ENCODE data around the gene CACHD1.

DNA sequence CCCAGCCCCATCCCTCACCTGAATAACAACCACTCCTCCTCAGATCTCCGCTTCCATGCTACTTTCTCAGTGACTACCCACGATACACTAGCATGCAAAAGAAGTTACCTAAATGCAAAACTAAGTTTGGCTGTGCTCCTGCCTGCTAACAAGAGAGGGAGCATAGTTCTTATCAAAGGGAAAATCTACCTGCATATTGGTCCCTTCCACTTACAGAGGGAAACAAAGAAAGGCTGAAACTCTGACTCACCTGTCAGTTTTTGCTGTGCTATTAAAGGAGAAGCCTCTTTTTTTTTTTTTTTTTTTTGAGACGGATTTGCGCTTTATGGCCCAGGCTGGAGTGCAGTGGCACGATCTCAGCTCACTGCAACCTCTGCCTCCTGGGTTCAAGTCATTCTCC is 231.1 kb downstream of the CACHD1 start:
- TF ChIP-seq, protein P1, sequence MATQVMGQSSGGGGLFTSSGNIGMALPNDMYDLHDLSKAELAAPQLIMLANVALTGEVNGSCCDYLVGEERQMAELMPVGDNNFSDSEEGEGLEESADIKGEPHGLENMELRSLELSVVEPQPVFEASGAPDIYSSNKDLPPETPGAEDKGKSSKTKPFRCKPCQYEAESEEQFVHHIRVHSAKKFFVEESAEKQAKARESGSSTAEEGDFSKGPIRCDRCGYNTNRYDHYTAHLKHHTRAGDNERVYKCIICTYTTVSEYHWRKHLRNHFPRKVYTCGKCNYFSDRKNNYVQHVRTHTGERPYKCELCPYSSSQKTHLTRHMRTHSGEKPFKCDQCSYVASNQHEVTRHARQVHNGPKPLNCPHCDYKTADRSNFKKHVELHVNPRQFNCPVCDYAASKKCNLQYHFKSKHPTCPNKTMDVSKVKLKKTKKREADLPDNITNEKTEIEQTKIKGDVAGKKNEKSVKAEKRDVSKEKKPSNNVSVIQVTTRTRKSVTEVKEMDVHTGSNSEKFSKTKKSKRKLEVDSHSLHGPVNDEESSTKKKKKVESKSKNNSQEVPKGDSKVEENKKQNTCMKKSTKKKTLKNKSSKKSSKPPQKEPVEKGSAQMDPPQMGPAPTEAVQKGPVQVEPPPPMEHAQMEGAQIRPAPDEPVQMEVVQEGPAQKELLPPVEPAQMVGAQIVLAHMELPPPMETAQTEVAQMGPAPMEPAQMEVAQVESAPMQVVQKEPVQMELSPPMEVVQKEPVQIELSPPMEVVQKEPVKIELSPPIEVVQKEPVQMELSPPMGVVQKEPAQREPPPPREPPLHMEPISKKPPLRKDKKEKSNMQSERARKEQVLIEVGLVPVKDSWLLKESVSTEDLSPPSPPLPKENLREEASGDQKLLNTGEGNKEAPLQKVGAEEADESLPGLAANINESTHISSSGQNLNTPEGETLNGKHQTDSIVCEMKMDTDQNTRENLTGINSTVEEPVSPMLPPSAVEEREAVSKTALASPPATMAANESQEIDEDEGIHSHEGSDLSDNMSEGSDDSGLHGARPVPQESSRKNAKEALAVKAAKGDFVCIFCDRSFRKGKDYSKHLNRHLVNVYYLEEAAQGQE (IDR thresholded peaks at IDR 0.05; ENCODE audit: low read depth, low read length), result no peak
- TF ChIP-seq, protein P2, sequence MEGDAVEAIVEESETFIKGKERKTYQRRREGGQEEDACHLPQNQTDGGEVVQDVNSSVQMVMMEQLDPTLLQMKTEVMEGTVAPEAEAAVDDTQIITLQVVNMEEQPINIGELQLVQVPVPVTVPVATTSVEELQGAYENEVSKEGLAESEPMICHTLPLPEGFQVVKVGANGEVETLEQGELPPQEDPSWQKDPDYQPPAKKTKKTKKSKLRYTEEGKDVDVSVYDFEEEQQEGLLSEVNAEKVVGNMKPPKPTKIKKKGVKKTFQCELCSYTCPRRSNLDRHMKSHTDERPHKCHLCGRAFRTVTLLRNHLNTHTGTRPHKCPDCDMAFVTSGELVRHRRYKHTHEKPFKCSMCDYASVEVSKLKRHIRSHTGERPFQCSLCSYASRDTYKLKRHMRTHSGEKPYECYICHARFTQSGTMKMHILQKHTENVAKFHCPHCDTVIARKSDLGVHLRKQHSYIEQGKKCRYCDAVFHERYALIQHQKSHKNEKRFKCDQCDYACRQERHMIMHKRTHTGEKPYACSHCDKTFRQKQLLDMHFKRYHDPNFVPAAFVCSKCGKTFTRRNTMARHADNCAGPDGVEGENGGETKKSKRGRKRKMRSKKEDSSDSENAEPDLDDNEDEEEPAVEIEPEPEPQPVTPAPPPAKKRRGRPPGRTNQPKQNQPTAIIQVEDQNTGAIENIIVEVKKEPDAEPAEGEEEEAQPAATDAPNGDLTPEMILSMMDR (IDR thresholded peaks at IDR 0.05), result no peak
- TF ChIP-seq EP300 (IDR thresholded peaks at IDR 0.05; ENCODE audit: borderline replicate concordance in 1 of 2, low read depth in 1 of 2, low read length in 1 of 2) (no peak), TEAD4 (IDR thresholded peaks at IDR 0.05; ENCODE audit: borderline replicate concordance, insufficient read depth) (no peak), YY1 (IDR thresholded peaks at IDR 0.05; ENCODE audit: low read depth) (no peak), SMC3 (IDR thresholded peaks at IDR 0.05; ENCODE audit: low read depth, low read length) (no peak), RCOR1 (IDR thresholded peaks at IDR 0.05; ENCODE audit: low read length) (no peak), FOXJ3 (CRISPR knock-in tag; IDR thresholded peaks at IDR 0.05) (no peak), FOXM1 (IDR thresholded peaks at IDR 0.05; ENCODE audit: low read depth) (no peak), EZH2phosphoT487 (IDR thresholded peaks at IDR 0.05; ENCODE audit: borderline replicate concordance, low read depth) (no peak), GATA2 (CRISPR knock-in tag; IDR thresholded peaks at IDR 0.05) (no peak), RFX5 (IDR thresholded peaks at IDR 0.05; ENCODE audit: low read length) (no peak)
- TF ChIP-seq, protein P3, sequence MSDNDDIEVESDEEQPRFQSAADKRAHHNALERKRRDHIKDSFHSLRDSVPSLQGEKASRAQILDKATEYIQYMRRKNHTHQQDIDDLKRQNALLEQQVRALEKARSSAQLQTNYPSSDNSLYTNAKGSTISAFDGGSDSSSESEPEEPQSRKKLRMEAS (IDR thresholded peaks at IDR 0.05; ENCODE audit: low read depth), result no peak
- TF ChIP-seq, protein P4, sequence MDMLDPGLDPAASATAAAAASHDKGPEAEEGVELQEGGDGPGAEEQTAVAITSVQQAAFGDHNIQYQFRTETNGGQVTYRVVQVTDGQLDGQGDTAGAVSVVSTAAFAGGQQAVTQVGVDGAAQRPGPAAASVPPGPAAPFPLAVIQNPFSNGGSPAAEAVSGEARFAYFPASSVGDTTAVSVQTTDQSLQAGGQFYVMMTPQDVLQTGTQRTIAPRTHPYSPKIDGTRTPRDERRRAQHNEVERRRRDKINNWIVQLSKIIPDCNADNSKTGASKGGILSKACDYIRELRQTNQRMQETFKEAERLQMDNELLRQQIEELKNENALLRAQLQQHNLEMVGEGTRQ (IDR thresholded peaks at IDR 0.05; ENCODE audit: borderline replicate concordance, low read depth, low read length), result no peak
